GM21619 (cell line): Measurements from ENCODE around the gene ZNF124.
"Not testable (repeated sequence)": the region's sequence is repeated elsewhere in the genome, so short reads cannot be mapped to it uniquely, and the experiment has no call there.

Experiments used
- ATAC-seq: cut with Tn5 transposase; IDR thresholded peaks from one replicate; pipeline ENCODE4 v1.9.1; 2021; ENCODE audit not compliant: unreplicated experiment

The ZNF124 gene

GRCh38 chr1:247171875-247172563 lies at the start of gene ZNF124:
TSS of gene ZNF124 (minus strand) at chr1:247172020. CDS start at chr1:247171877, 143 bp downstream.
- peak; percentile 97 for ATAC-seq

GRCh38 chr1:247220280-247220679 lies 48.5 kb upstream of the ZNF124 start:
- ATAC-seq, result not testable (repeated sequence)

GRCh38 chr1:247218121-247218651 lies 46.4 kb upstream of the ZNF124 start:
- ATAC-seq, result no peak

- ATAC-seq, result no peak
These were observed 44.4 kb upstream of the ZNF124 start for GRCh38 chr1:247216261-247216660.

- no peak for ATAC-seq
These were observed 41.1 kb upstream of the ZNF124 start for GRCh38 chr1:247212627-247213617.

- peak; percentile 56 for ATAC-seq
These were observed 40.2 kb upstream of the ZNF124 start for GRCh38 chr1:247212012-247212411.

- no peak for ATAC-seq
These were observed 39.5 kb upstream of the ZNF124 start for GRCh38 chr1:247211339-247211738.

- ATAC-seq, result peak; percentile 86
These were observed 38.7 kb upstream of the ZNF124 start for GRCh38 chr1:247210376-247211117.

GRCh38 chr1:247210062-247210375 lies 38.2 kb upstream of the ZNF124 start:
- ATAC-seq, result no peak

- no peak for ATAC-seq
These were observed 37.6 kb upstream of the ZNF124 start for GRCh38 chr1:247209396-247209795.

- no peak for ATAC-seq
These were observed 32.4 kb upstream of the ZNF124 start for GRCh38 chr1:247204177-247204647.

GRCh38 chr1:247198781-247199180 lies 27.0 kb upstream of the ZNF124 start:
- no peak for ATAC-seq

GRCh38 chr1:247193958-247194357 lies 22.1 kb upstream of the ZNF124 start:
- ATAC-seq, result no peak

GRCh38 chr1:247189981-247190798 lies 18.4 kb upstream of the ZNF124 start:
- no peak for ATAC-seq

- ATAC-seq, result no peak
These were observed 13.8 kb upstream of the ZNF124 start for GRCh38 chr1:247185667-247186066.

GRCh38 chr1:247184254-247184653 lies 12.4 kb upstream of the ZNF124 start:
- no peak for ATAC-seq

GRCh38 chr1:247182994-247183393 lies 11.2 kb upstream of the ZNF124 start:
- no peak for ATAC-seq

GRCh38 chr1:247180581-247180980 lies 8.8 kb upstream of the ZNF124 start:
- ATAC-seq, result no peak

GRCh38 chr1:247177755-247178154 lies 5.9 kb upstream of the ZNF124 start:
- no peak for ATAC-seq

GRCh38 chr1:247175458-247175857 lies 3.6 kb upstream of the ZNF124 start:
- no peak for ATAC-seq
